Occipital lobe (tissue), 2 donors: ENCODE results near the gene LRP2BP. TPM values are rescaled to one million over a fixed set of nuclear protein-coding genes. Genes with fewer than 3 reads are reported as not detected.

Experiments
- DNase-seq: peaks from one replicate; lab custom pipeline; 2025; lab: John Stamatoyannopoulos, UW
- total RNA-seq: library from RNA; depleted of rRNA; stranded (reverse); fragments of >200 nt; gene quantifications from one replicate; pipeline ENCODE4 v1.2.3, GENCODE V29; 2014

Gene LRP2BP
- total RNA-seq: 10.8 TPM

GRCh38 chr4:185395238-185395955, at the start of gene LRP2BP:
LRP2BP (minus strand) TSS chr4:185395924; CDS start chr4:185378186, 17,738 bp downstream.
- DNase-seq: no peak

GRCh38 chr4:185445209-185445608, 49.5 kb upstream of the LRP2BP start:
- no peak for DNase-seq

GRCh38 chr4:185441479-185441878, 45.8 kb upstream of the LRP2BP start:
- no peak for DNase-seq

- no peak for DNase-seq
Observed at GRCh38 chr4:185437809-185438208, 42.1 kb upstream of the LRP2BP start.

- DNase-seq: no peak
Observed at GRCh38 chr4:185435466-185435865, 39.7 kb upstream of the LRP2BP start.

GRCh38 chr4:185429660-185430059, 33.9 kb upstream of the LRP2BP start:
- DNase-seq: no peak

- DNase-seq: no peak
Observed at GRCh38 chr4:185426960-185427688, 31.4 kb upstream of the LRP2BP start.

- DNase-seq: peak; percentile 88
Observed at GRCh38 chr4:185425647-185426352, 30.1 kb upstream of the LRP2BP start, which contains the start of gene UFSP2. UFSP2 (minus strand) TSS chr4:185425964; CDS start chr4:185425868, 96 bp downstream.

GRCh38 chr4:185424905-185425646, 29.4 kb upstream of the LRP2BP start:
- no peak for DNase-seq

- no peak for DNase-seq
Observed at GRCh38 chr4:185421366-185422124, 25.8 kb upstream of the LRP2BP start.

- no peak for DNase-seq
Observed at GRCh38 chr4:185416955-185417354, 21.2 kb upstream of the LRP2BP start.

GRCh38 chr4:185412412-185412811, 16.7 kb upstream of the LRP2BP start:
- DNase-seq: no peak

GRCh38 chr4:185411849-185412248, 16.1 kb upstream of the LRP2BP start:
- DNase-seq: no peak

GRCh38 chr4:185408432-185408831, 12.7 kb upstream of the LRP2BP start:
- no peak for DNase-seq

GRCh38 chr4:185405296-185405999, 9.7 kb upstream of the LRP2BP start:
- DNase-seq: no peak

GRCh38 chr4:185404031-185404430, 8.3 kb upstream of the LRP2BP start:
- DNase-seq: no peak

GRCh38 chr4:185399466-185399865, 3.7 kb upstream of the LRP2BP start:
- DNase-seq: no peak

GRCh38 chr4:185398618-185399017, 2.9 kb upstream of the LRP2BP start:
- DNase-seq: no peak

- DNase-seq: no peak
Observed at GRCh38 chr4:185396724-185397385, 1.1 kb upstream of the LRP2BP start, which contains the start of gene ANKRD37. ANKRD37 (plus strand) TSS chr4:185396841; CDS start chr4:185396924, 83 bp downstream.
